ENCODE measurements around the gene STEAP3. TPM values are rescaled to one million over a fixed set of nuclear protein-coding genes. Genes with fewer than 3 reads are reported as not detected.

STEAP3 gene
- total RNA-seq, 1 experiment from 2014 or later, result 32.3 TPM

DNA sequence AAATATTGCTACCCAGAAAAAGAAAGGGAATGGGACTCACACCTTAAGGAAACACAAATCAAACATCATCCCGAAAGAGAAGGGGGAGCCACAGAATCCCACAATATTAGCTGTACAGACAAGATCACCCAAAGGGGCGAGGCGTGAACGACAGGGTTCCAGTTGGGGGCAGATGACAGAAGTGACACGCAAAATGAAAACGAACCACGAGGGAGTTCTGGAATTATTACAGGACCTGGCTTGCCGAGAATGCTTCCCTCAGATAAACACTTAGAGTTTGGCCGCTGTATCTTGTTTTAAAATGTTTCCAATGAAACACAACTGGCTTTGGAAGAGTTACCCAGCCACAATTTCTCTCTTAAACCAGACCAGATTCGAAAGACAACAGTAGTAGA, 82.6 kb downstream of the STEAP3 start:
- RAD21 ChIA-PET (ENCODE audit: low non-redundant PET in 1 of 2, low total read pairs in 2 of 2, uncharacterized antibody in 2 of 2, unreplicated experiment in 2 of 2), result no interaction called here
- DNase-seq (ENCODE audit: low read depth, low spot score) (no peak), ATAC-seq (no peak)
- Histone ChIP-seq H3K9me2 (ENCODE audit: insufficient read depth) (no peaks in the 10 kb centered on the region), H3K9me3 (ENCODE audit: control insufficient read depth in 1 of 2, insufficient read depth in 1 of 2, low read depth in 1 of 2, low read length in 2 of 2) (no peaks in the 10 kb centered on the region), H4K20me1 (ENCODE audit: insufficient read depth) (no peaks in the 10 kb centered on the region), H3K36me3 (ENCODE audit: control insufficient read depth in 1 of 2, insufficient read depth in 2 of 2, low read length in 2 of 2) (no peaks in the 10 kb centered on the region), H3K27me3 (ENCODE audit: insufficient read depth, low read length) (no peaks in the 10 kb centered on the region), H3K4me3 (replicated peaks in 1 of 2; ENCODE audit: low read depth in 1 of 2, low read length in 2 of 2) (no peak overlapping the region), H3K4me2 (ENCODE audit: low read length) (no peak overlapping the region), H3K4me1 (ENCODE audit: control insufficient read depth in 1 of 2, insufficient read depth in 2 of 2, low read length in 2 of 2) (no peaks in the 10 kb centered on the region), H3K79me2 (ENCODE audit: insufficient read depth, low read length) (no peaks in the 10 kb centered on the region), H2AFZ (ENCODE audit: low read depth, low read length, poor library complexity, severe bottlenecking) (no peak overlapping the region), H3K9ac (ENCODE audit: low read length) (no peak overlapping the region), H3K27ac (ENCODE audit: low read depth, low read length) (no peak overlapping the region)
- no peak for TF ChIP-seq RAD21 (IDR thresholded peaks at IDR 0.05; ENCODE audit: low read depth)
- no peak for TF ChIP-seq EGR1 (IDR thresholded peaks at IDR 0.05; ENCODE audit: low read depth)
- TF ChIP-seq, protein P1, sequence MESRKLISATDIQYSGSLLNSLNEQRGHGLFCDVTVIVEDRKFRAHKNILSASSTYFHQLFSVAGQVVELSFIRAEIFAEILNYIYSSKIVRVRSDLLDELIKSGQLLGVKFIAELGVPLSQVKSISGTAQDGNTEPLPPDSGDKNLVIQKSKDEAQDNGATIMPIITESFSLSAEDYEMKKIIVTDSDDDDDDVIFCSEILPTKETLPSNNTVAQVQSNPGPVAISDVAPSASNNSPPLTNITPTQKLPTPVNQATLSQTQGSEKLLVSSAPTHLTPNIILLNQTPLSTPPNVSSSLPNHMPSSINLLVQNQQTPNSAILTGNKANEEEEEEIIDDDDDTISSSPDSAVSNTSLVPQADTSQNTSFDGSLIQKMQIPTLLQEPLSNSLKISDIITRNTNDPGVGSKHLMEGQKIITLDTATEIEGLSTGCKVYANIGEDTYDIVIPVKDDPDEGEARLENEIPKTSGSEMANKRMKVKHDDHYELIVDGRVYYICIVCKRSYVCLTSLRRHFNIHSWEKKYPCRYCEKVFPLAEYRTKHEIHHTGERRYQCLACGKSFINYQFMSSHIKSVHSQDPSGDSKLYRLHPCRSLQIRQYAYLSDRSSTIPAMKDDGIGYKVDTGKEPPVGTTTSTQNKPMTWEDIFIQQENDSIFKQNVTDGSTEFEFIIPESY (IDR thresholded peaks at IDR 0.05; ENCODE audit: extremely low read depth, insufficient replicate concordance, low read length), result no peak
- TF ChIP-seq, protein P2, sequence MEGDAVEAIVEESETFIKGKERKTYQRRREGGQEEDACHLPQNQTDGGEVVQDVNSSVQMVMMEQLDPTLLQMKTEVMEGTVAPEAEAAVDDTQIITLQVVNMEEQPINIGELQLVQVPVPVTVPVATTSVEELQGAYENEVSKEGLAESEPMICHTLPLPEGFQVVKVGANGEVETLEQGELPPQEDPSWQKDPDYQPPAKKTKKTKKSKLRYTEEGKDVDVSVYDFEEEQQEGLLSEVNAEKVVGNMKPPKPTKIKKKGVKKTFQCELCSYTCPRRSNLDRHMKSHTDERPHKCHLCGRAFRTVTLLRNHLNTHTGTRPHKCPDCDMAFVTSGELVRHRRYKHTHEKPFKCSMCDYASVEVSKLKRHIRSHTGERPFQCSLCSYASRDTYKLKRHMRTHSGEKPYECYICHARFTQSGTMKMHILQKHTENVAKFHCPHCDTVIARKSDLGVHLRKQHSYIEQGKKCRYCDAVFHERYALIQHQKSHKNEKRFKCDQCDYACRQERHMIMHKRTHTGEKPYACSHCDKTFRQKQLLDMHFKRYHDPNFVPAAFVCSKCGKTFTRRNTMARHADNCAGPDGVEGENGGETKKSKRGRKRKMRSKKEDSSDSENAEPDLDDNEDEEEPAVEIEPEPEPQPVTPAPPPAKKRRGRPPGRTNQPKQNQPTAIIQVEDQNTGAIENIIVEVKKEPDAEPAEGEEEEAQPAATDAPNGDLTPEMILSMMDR (IDR thresholded peaks at IDR 0.05 in 2 of 3, conservative IDR thresholded peaks at IDR 0.05 in 1 of 3; ENCODE audit: borderline replicate concordance in 1 of 3, insufficient read depth in 1 of 3, low read depth in 2 of 3, low read length in 2 of 3), result no peak
- TF ChIP-seq CBX3 (IDR thresholded peaks at IDR 0.05; ENCODE audit: low read depth), result no peak
- TF ChIP-seq CEBPB (IDR thresholded peaks at IDR 0.05; ENCODE audit: low read depth), result no peak
- TF ChIP-seq POLR2AphosphoS5 (IDR thresholded peaks at IDR 0.05; ENCODE audit: low read depth, low read length), result no peak
- TF ChIP-seq SRF (IDR thresholded peaks at IDR 0.05; ENCODE audit: low read depth), result no peak
- TF ChIP-seq ZNF274 (IDR thresholded peaks at IDR 0.05; ENCODE audit: low read depth, low read length), result no peak
- TF ChIP-seq, protein P3, sequence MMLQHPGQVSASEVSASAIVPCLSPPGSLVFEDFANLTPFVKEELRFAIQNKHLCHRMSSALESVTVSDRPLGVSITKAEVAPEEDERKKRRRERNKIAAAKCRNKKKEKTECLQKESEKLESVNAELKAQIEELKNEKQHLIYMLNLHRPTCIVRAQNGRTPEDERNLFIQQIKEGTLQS (IDR thresholded peaks at IDR 0.05), result no peak
- no peak for TF ChIP-seq JUND (IDR thresholded peaks at IDR 0.05)
- TF ChIP-seq EZH2 (IDR thresholded peaks at IDR 0.05), result no peak
- no peak for TF ChIP-seq SP1 (IDR thresholded peaks at IDR 0.05; ENCODE audit: low read depth)
- intact Hi-C loops (cut with micrococcal nuclease), result no loop called here
- CTCF ChIA-PET, result no interaction called here
- POLR2A ChIA-PET, result no interaction called here
- BruUV-seq (replicated peaks), result no TSS peak

Data from HCT116 (cell line).